Hypothalamus (tissue), 51 donors: ENCODE measurements around the gene RUFY2.
"Not testable (repeated sequence)": the region's sequence is repeated elsewhere in the genome, so short reads cannot be mapped to it uniquely, and the experiment has no call there.

Experiments used
- DNase-seq, 51 donors: peaks; one replicate each; lab custom pipeline; 2025; lab: John Stamatoyannopoulos, UW

RUFY2 gene

DNA sequence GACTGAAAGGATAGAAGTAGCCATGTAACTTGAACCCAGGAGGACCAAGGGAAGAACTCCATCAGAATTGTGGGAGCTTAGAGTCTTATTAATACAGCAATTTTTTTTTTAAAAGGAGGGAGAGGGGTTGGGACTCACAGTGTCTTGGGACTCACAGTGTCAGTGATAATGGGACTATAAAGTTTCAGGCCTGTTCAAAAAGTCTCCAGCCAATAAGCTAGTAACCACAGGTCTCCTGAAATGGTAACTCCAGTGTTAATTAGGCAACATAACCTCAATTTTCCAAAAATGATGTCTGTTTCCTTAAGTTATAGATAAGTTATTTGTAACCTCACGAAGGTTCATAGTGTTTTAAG is 77.6 kb downstream of the RUFY2 start:
- no peak for DNase-seq

DNA sequence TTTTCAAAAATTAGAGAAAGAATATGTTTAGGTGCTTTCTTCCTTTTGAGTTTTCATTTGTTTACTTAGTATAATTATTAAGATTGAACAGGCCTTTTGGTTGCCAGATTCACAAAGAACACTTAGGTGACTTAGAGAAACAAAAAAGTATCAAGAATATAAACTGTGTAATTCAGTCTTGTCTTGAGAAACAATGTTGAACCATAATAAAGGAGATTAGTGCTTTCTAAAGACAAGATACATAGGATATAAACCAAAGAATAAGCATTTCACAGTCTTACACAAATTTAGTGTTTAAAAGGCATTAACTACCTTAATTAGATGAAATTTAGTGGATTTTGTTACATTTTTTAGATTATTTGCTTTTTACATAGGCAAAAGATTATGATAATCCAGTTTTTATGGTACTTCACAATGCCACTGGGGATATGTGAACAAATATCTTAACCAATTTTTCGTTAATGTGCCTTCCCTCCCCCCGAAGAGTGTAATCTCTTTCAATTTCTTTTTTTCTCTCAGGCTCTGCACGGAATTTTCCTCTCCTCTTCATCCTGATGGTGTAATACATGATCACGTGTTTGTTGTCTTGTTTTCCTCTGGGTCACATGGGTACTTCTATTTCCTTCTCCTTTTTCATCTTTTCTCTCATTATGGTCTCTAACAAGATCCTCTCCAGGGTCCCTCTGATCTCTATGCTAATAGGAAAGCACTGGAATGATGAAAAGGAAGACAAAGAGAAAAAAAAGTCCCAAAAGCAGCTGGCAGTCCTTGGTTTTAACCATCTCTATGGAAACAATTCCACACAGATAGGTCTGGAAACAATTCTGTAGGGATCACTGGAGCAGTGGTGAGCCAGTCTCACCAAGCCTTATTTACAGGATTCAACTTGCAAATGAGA is 78.9 kb downstream of the RUFY2 start:
- DNase-seq = peak in 9 of 51 donors; percentile 8 to 89 (median 42)

DNA sequence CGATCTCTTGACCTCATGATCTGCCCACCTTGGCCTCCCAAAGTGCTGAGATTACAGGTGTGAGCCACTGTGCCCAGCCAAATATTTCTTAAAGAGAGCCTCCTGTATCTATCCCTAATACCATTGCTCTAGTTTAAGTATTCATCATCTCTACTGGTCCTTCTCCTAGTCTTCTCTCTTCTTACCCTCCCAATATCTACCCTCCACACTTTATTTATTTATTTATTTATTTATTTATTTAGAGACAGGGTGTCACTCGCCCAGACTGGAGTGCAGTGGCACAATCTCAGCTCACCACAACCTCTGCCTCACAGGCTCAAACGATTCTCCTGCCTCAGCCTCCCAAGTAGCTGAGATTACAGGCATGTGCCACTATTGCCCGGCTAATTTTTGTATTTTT is 82.7 kb downstream of the RUFY2 start:
- not testable (repeated sequence) for DNase-seq

DNA sequence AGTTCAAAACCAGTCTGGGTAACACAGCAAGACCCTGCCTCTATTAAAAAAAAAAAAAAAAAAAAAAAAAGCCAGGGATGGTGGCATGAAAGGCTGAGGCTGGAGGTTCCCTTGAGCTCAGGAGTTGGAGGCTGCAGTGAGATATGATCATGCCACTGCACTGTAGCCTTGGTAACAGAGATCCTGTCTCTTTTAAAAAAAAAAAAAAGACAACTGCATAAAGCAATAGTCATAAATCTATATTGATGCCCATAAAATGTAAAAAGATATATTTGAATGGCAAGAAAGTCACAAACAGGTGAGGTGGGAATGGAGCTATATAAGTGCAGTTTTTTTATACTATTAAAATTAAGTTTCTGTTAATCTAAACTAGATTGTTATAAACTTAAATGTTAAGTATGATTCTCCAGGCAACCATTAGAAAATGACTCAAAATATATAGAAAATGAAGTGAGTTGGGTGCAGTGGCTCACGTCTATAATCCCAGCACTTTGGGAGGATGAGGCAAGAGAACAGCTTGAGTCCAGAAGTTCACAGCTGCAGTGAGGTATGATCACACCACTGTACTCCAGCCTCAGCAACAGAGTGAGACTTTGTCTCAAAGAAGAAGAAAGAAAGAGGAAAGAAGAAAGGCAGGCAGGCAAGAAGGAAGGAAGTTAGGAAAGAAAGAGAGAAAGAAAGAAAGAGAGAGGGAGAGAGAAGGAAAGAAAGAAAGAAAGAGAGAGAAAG is 88.6 kb downstream of the RUFY2 start:
- DNase-seq = no peak

DNA sequence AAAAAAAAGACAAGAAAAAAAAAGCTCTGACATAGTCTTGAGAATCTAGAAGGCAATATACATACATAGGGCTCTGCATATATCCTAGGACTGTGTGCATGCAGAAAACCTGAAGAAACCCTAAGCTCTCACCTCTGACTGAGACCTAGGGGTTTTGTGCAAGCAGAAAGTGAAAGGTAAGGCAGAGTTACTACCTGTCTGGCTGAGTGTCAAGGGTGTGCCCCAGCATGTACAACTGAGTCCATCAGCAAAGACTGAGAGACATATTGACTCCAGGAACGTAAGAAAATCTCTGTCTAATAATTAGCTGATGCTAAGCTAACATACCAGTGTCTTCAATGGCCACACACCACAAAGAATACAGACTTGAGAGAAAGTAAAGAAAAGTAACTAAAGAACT is 91.5 kb downstream of the RUFY2 start:
- DNase-seq = no peak

DNA sequence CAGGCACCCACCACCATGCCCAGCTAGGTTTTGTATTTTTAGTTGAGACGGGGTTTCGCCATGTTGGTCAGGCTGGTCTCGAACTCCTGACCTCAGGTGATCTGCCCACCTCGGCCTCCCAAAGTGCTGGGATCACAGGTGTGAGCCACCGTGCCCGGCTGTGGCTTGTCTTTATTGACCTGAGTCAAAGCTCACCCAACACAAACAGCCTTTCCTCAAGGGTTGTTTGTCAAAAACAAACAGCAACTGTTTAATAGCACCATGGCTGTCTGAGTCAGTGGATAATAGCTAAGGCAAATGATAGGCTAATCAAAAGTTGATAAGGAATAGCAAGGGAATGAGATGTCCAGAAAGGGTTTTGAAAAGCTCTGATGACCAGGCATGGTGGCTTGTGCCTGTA is 92.1 kb downstream of the RUFY2 start:
- DNase-seq = not testable (repeated sequence)

DNA sequence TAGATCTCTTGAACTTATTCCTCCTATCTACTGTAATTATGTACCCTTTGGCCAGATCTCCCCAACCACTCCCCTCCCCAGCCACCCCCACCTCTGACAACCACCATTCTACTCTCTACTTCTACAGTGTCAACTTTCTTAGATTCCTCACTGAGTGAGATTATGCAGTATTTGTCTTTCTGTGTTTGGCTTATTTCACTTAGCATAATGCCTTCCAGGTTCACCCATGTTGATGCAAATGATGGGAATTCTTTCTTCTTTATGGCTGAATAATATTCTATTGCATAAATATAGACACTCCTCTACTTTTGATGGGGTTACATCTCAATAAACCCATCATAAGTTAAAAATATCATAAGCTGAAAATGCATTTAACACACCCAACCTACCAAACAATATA is 96.5 kb downstream of the RUFY2 start:
- DNase-seq = no peak

DNA sequence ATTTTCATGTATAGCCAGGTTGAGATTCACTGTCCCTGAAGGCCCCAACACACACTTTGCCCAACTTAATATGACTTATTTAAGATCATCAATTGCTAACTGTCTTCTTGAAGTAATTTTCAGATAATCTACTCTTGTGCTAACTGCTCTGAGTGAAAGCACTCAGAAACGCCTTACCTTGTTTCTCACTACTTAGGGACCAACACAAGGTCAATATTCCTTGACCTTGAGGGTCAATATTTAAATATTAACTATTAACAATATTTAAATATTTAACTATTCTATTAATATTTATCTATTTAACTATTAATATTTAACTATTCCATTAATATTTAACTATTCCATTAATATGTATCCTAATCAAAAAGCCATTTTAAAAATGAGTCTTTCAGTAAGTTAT is 101.2 kb downstream of the RUFY2 start:
- no peak for DNase-seq

DNA sequence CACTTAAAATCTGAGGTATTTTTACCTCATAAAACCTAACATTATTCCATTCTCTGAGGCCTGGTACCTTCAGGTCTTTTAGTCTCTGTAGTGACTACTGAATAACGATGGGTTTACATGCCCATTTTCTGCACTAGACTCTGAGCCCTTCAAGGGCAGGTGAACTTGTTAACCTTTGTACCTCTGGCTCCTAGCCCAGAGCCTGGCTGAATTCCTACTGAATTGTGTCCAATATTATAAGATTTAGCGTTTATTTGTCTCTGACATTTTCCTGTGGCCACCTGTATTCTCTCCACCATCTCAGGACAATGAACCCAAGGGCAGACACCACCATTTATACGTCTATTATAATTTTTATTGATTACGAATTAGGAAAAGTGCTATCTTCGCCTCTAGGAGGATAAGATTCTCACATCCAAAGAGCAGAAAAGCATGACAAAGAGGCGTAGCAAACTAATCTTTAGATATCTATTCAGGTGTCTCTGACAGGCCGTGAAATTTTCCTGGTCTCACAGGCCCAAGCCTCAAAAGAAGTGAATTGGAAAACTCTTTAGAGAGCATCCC is 103.1 kb downstream of the RUFY2 start:
- no peak for DNase-seq

DNA sequence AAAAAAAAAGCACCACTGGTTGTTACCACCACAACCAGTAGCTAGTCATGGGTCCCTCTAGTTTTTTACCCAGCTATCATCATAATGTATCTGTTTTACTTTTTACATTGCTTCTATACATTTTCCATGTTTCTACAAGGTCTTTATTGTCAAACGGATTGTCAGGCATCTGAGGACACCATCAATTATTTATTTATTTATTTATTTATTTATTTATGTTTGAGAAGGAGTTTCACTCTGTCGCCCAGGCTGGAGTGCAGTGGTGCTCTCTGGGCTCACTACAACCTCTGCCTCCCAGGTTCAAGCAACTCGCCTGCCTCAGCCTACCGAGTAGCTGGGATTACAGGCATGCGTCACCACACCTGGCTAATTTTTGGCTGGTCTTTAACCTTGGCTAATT is 104.2 kb downstream of the RUFY2 start:
- no peak for DNase-seq

DNA sequence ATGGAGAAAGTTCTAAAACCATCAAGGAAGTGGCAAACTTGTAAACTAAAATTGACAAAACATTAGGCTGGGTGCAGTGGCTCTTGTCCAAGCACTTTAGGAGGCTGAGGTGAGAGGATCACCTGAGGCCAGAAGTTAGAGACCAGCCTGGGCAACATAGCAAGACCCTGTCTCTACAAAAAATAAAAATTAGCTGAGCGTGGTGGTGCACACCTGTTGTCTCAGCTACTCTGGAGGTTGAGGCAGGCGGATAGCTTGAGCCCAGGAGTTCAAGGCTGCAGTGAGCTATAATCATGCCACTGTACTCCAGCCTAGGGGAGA is 104.6 kb downstream of the RUFY2 start:
- no peak for DNase-seq

DNA sequence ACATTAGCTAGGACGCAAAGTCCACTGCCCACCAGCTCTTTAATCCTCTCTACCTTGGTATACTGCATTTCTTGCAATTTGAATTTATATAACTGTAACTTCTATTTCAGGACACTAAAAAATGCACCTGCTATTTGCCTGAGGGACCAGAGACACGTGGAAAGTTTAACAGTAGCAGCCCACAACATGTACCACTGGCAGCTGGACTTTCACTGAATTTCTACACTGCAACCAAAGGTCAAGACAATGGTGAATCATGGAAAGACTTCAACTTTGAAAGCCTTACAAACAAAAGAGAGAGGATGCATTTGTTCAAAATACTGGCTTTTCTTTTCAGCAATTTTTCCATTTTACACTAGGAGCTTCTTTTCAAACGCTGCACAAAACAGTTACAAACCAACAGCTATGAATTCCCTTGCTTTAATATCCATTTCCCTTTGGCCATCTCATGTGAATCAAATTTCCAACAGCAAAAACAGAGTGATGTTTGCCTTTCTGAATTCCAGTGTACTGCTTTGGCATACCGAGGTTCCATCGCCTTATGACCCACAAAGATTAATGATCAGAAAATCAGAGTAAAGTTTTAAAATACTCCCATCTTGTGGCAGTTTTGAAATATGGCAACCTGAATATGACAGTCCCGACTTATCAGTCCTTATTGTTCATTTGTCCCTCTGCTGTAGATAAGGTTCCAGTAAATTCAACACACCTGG is 105.1 kb downstream of the RUFY2 start:
- DNase-seq = peak in 2 of 51 donors; percentile 4 to 37

DNA sequence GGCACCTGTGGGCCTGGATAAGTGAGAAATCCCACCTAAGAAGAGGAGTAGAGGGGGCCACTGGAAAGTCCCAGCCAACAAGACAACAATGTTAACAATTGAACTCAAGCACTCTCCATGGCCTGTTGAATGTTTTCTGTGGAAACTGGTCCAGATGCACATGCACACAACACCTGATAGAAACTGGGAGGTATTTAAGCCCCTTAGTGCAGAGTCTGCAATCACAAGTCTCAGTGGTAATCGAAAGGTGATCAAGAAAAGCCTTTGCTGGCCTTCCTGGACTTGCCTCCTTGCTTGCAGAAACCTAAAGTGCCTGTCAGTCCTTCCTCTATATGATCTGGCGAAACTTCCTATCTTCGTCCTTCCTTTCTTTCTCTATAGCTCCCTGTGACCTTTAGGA is 105.8 kb downstream of the RUFY2 start:
- DNase-seq = no peak

DNA sequence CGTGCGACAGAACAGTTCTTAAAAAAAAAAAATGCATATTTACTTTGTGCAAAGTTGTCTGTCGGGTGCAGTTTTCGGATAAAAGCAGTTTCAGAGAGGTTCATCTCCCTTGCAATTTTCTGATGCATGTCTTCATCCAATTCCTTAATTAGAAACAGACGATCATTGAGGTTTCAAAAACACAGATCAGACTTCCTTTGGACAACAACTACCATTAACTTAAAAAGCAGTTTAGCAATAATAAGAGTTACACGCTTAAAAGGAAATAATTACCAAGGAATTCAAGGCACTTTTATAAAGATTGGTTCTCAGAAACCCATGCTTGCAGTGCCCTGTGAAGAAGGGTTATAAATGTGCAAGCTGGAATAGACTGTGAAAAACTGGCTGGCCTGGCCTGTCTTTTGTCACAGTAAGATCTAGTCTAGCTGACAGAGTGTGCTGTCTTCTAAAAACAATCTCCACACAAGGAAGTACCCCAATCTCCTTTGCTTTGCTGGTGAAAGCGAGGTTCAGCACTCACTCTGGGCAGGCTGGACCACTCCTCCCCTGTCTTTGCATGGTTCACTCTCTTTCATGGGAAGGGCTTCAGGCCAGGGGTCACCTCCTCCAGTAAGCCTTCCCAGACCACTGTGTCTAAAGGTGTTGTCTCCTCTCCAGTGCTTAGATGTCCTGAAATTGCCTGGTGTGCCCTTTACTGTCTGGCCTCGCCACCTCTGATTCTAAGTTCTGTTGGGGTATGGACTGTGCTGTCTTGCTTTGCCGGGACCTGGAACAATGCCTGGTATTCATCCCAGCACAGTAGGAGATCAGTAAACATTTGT is 110.0 kb downstream of the RUFY2 start:
- DNase-seq = no peak
